Eye (tissue), 1 donor: Measurements from ENCODE around the gene SUGT1.
"Not testable (repeated sequence)": the region's sequence is repeated elsewhere in the genome, so short reads cannot be mapped to it uniquely, and the experiment has no call there.

Source experiments
- DNase-seq: peaks from one replicate; pipeline ENCODE4 v3.0.0-alpha.2; 2015

SUGT1 gene

GRCh38 chr13:52670726-52671125 is 18.1 kb downstream of the SUGT1 start:
- no peak for DNase-seq

- no peak for DNase-seq
Measured at GRCh38 chr13:52673465-52673864, 20.8 kb downstream of the SUGT1 start.

GRCh38 chr13:52677823-52678222 is 25.2 kb downstream of the SUGT1 start:
- no peak for DNase-seq

GRCh38 chr13:52685806-52686205 is 33.2 kb downstream of the SUGT1 start:
- not testable (repeated sequence) for DNase-seq

- DNase-seq = no peak
Measured at GRCh38 chr13:52686376-52686775, 33.7 kb downstream of the SUGT1 start.

- no peak for DNase-seq
Measured at GRCh38 chr13:52695856-52696255, 43.2 kb downstream of the SUGT1 start.

GRCh38 chr13:52696566-52696965 is 43.9 kb downstream of the SUGT1 start:
- no peak for DNase-seq

- no peak for DNase-seq
Measured at GRCh38 chr13:52701728-52702465, 49.3 kb downstream of the SUGT1 start.

GRCh38 chr13:52703482-52703881 is 50.8 kb downstream of the SUGT1 start:
- DNase-seq = no peak

GRCh38 chr13:52706081-52706480 is 53.4 kb downstream of the SUGT1 start:
- no peak for DNase-seq

GRCh38 chr13:52707375-52707774 is 54.7 kb downstream of the SUGT1 start:
- DNase-seq = peak; percentile 57

- DNase-seq = not testable (repeated sequence)
Measured at GRCh38 chr13:52708266-52708665, 55.6 kb downstream of the SUGT1 start.

- DNase-seq = no peak
Measured at GRCh38 chr13:52711286-52711685, 58.6 kb downstream of the SUGT1 start.

GRCh38 chr13:52712385-52712784 is 59.7 kb downstream of the SUGT1 start:
- no peak for DNase-seq

GRCh38 chr13:52713894-52714293 is 61.3 kb downstream of the SUGT1 start:
- no peak for DNase-seq

- not testable (repeated sequence) for DNase-seq
Measured at GRCh38 chr13:52720904-52721303, 68.3 kb downstream of the SUGT1 start.

- DNase-seq = not testable (repeated sequence)
Measured at GRCh38 chr13:52721356-52721755, 68.7 kb downstream of the SUGT1 start.

- no peak for DNase-seq
Measured at GRCh38 chr13:52723181-52723580, 70.5 kb downstream of the SUGT1 start.

GRCh38 chr13:52725302-52725701 is 72.7 kb downstream of the SUGT1 start:
- no peak for DNase-seq

- no peak for DNase-seq
Measured at GRCh38 chr13:52726258-52726657, 73.6 kb downstream of the SUGT1 start.

- DNase-seq = no peak
Measured at GRCh38 chr13:52734075-52734623, 81.5 kb downstream of the SUGT1 start.

GRCh38 chr13:52736891-52737290 is 84.3 kb downstream of the SUGT1 start:
- no peak for DNase-seq

GRCh38 chr13:52737451-52737850 is 84.8 kb downstream of the SUGT1 start:
- DNase-seq = no peak

- DNase-seq = peak; percentile 55
Measured at GRCh38 chr13:52737965-52738364, 85.3 kb downstream of the SUGT1 start.
